PFSK-1 (cell line): ENCODE results near the gene PFKFB3.

Source experiments
- FOXP2 ChIP-seq: optimal IDR thresholded peaks from 2 replicates; pipeline ENCODE3; 2011; ENCODE audit warnings: borderline replicate concordance, control low read depth, inconsistent platforms; ENCODE audit not compliant: insufficient read depth; ENCODE audit errors: extremely low read length, extremely low read depth
- POLR2AphosphoS5 ChIP-seq: IDR thresholded peaks from 2 replicates; pipeline ENCODE4 v1.6.1; 2012; ENCODE audit warnings: low read depth, mild to moderate bottlenecking, control low read depth, low read length, moderate library complexity
- SIN3A ChIP-seq: IDR thresholded peaks from 2 replicates; pipeline ENCODE4 v1.6.1; 2012; ENCODE audit warnings: mild to moderate bottlenecking, low read length, moderate library complexity, borderline replicate concordance; ENCODE audit not compliant: insufficient read depth
- TAF1 ChIP-seq: IDR thresholded peaks from 2 replicates; pipeline ENCODE4 v1.6.1; 2012; ENCODE audit warnings: low read length, control low read depth, borderline replicate concordance; ENCODE audit not compliant: insufficient read depth
- TF ChIP-seq, protein P1 (sequence below), 2 experiments: IDR thresholded peaks; 2 replicates each; pipeline versions ENCODE4 v1.6.1 to v1.8.0; 2011 to 2012; ENCODE audit warnings: low read depth in 2 of 2, low read length in 2 of 2, control low read depth in 1 of 2, inconsistent platforms in 1 of 2, mild to moderate bottlenecking in 1 of 2, moderate library complexity in 1 of 2; ENCODE audit not compliant: insufficient read depth in 1 of 2

DNA sequence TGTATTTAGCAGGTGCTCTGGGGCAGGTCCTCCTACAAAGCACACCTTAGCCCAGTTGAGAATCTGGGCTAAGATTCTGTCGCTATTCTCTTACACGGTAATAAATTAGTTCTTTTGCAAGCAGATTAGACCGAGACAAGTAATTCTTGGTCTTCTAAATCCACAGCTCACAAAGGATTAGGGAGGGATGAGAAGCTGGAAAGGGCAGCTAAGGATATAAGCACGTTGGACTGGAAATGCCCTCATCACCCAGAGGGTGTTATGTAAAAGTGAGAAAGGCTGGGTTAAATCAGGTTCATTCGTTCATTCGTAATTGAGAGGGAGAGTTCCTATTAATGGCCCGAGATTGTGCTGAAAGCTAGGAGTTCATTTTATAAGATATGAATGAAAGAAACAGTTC, 41.8 kb downstream of the PFKFB3 start:
- TF ChIP-seq SIN3A (no peak), POLR2AphosphoS5 (no peak), TAF1 (no peak), FOXP2 (no peak)
- TF ChIP-seq, protein P1, sequence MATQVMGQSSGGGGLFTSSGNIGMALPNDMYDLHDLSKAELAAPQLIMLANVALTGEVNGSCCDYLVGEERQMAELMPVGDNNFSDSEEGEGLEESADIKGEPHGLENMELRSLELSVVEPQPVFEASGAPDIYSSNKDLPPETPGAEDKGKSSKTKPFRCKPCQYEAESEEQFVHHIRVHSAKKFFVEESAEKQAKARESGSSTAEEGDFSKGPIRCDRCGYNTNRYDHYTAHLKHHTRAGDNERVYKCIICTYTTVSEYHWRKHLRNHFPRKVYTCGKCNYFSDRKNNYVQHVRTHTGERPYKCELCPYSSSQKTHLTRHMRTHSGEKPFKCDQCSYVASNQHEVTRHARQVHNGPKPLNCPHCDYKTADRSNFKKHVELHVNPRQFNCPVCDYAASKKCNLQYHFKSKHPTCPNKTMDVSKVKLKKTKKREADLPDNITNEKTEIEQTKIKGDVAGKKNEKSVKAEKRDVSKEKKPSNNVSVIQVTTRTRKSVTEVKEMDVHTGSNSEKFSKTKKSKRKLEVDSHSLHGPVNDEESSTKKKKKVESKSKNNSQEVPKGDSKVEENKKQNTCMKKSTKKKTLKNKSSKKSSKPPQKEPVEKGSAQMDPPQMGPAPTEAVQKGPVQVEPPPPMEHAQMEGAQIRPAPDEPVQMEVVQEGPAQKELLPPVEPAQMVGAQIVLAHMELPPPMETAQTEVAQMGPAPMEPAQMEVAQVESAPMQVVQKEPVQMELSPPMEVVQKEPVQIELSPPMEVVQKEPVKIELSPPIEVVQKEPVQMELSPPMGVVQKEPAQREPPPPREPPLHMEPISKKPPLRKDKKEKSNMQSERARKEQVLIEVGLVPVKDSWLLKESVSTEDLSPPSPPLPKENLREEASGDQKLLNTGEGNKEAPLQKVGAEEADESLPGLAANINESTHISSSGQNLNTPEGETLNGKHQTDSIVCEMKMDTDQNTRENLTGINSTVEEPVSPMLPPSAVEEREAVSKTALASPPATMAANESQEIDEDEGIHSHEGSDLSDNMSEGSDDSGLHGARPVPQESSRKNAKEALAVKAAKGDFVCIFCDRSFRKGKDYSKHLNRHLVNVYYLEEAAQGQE (IDR thresholded peaks at IDR 0.05; ENCODE audit: insufficient read depth in 1 of 2, low read depth in 2 of 2, low read length in 2 of 2): no peak
